Large intestine (tissue), 3 donors: Measurements from ENCODE around the gene MC5R. TPM values are rescaled to one million over a fixed set of nuclear protein-coding genes. Genes with fewer than 3 reads are reported as not detected.

Source experiments
- DNase-seq, 2 donors: peaks; one replicate each; pipeline versions ENCODE4 v3.0.0 to v3.0.0-alpha.2; 2013
- H3K27ac ChIP-seq: one replicate; pipeline ENCODE4 v1.5.1; 2013; ENCODE audit warnings: low read length
- H3K27me3 ChIP-seq: 2 replicates; pipeline ENCODE4 v1.6.1; 2013; ENCODE audit warnings: low read length; ENCODE audit not compliant: control insufficient read depth, insufficient read depth
- H3K36me3 ChIP-seq: 2 replicates; pipeline ENCODE4 v1.6.1; 2013; ENCODE audit warnings: low read length; ENCODE audit not compliant: control insufficient read depth, insufficient read depth
- H3K4me1 ChIP-seq: one replicate; pipeline ENCODE4 v1.6.1; 2013; ENCODE audit warnings: low read length; ENCODE audit not compliant: control insufficient read depth, insufficient read depth
- H3K4me3 ChIP-seq: one replicate; pipeline ENCODE4 v1.5.1; 2013; ENCODE audit warnings: low read length
- H3K9me3 ChIP-seq: one replicate; pipeline ENCODE4 v1.6.1; 2013; ENCODE audit warnings: mild to moderate bottlenecking, low read depth, low read length, moderate library complexity; ENCODE audit not compliant: control insufficient read depth
- WGBS: methylation state at CpG from one replicate; pipeline ENCODE4 v1.1.5; 2013; ENCODE audit warnings: low lambda C conversion rate; ENCODE audit not compliant: insufficient coverage; 5-methylcytosine and 5-hydroxymethylcytosine counted together
- polyA plus RNA-seq: library from polyadenylated mRNA; unstranded; fragments of 120-200 nt; gene quantifications from one replicate; pipeline ENCODE4 v1.2.1, GENCODE V29; 2013

MC5R gene
- polyA plus RNA-seq, 1 donor = 0.66 TPM

DNA sequence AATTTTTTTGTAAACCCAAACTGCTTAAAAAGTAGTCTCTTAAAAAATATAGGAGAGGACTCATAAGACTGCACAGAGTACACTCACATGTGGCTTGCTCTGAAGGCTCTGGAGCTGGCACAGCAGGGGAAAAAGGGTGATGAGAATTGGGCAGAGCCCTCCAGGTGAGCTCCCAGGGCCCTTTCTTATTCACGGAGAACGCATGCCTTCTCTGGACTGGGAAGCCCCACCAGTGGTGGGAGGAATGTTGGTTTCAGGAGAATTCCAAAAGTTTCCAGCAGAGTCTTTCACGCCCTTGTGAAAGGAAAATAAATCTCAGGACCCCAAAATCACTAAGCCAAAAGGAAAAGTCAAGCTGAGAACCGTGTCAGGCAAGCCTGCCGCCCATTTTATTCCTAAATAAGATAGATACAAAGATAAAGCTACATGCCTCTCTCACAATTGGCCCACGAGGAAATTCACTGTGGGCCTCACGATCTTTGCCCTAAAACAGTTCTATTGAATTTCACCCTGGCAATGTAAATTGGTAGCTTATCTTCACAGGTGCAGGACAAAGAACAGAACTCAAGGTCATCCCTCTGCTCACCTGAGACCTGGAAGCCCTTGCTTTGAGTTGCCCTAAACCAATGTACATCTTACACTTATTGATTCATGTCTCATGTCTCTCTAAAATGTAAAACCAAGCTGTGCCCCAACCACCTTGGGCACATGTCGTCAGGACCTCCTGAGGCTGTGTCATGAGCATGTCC is 15.5 kb upstream of the MC5R start:
- no peaks in the 10 kb centered on the region for H3K27me3 ChIP-seq
- no peaks in the 10 kb centered on the region for H3K9me3 ChIP-seq
- no peaks in the 10 kb centered on the region for H3K36me3 ChIP-seq
- peak overlapping the region; percentile 65 for H3K27ac ChIP-seq
- WGBS = 60% methylated on average over 1 of the region's 8 CpGs
- no peak overlapping the region for H3K4me3 ChIP-seq
- peaks cover 32% of the 10 kb centered on the region for H3K4me1 ChIP-seq
- DNase-seq = peak in 1 of 2 donors; percentile 71

DNA sequence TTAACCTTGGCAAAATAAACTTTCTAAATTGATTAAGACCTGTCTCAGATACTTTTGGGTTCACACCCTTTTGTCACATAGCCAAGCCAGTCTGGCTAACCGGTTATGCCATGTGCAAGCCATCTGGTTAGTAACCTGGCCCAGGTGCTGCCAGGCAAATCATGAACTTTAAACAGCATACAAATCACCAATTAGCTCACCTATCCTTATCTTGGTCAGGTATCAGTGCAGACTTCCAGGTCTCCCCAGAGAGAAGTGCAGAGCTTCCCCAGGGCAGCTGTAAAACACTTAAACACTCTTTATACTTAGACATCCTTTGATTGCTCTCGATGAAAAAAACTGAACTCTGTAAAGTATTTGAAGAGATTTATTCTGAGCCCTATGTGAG is 14.9 kb upstream of the MC5R start:
- H3K4me3 ChIP-seq = no peak overlapping the region
- H3K9me3 ChIP-seq = no peaks in the 10 kb centered on the region
- H3K36me3 ChIP-seq = no peaks in the 10 kb centered on the region
- no peaks in the 10 kb centered on the region for H3K27me3 ChIP-seq
- H3K27ac ChIP-seq = peak overlapping the region; percentile 65
- no CpG with 5 or more reads among the region's 2 CpGs for WGBS
- peak in 1 of 2 donors; percentile 66 for DNase-seq
- peaks cover 32% of the 10 kb centered on the region for H3K4me1 ChIP-seq

DNA sequence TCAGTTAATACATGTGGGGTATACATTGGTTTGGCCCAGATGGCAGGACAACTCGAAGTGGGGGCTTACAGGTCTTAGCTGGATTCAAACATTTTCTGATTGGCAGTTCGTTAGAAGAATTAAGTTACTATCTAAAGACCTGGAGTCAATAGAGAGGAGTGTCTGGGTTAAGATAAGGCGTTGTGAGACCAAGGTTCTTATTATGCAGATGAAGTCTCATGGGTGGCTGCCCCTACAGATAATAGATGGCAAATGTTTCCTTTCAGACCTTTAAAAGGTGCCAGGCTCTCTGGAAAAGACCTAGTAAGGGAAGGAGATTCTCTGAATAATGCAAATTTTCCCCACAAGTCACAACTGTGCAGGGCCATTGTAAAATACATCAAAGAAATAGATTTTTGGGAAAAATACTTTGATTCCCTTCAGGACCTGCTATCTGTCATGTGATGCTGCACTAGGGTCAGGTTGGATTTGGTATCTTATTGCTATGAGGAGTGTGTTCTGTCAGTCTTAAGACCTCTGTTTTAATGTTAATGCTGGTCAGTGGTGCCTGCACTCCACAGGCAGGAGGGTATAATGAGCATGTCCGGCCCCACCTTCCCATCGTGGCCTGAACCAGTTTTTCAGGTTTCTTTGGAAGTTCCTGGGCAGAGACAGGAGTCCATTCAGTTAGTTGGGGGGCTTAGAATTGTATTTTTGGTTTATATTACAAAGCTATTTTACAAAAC is 14.3 kb upstream of the MC5R start:
- DNase-seq = peak in 1 of 2 donors; percentile 56
- no peaks in the 10 kb centered on the region for H3K9me3 ChIP-seq
- no peaks in the 10 kb centered on the region for H3K27me3 ChIP-seq
- peak overlapping the region; percentile 65 for H3K27ac ChIP-seq
- WGBS = no CpG with 5 or more reads among the region's 5 CpGs
- no peak overlapping the region for H3K4me3 ChIP-seq
- H3K4me1 ChIP-seq = peaks cover 32% of the 10 kb centered on the region
- no peaks in the 10 kb centered on the region for H3K36me3 ChIP-seq

DNA sequence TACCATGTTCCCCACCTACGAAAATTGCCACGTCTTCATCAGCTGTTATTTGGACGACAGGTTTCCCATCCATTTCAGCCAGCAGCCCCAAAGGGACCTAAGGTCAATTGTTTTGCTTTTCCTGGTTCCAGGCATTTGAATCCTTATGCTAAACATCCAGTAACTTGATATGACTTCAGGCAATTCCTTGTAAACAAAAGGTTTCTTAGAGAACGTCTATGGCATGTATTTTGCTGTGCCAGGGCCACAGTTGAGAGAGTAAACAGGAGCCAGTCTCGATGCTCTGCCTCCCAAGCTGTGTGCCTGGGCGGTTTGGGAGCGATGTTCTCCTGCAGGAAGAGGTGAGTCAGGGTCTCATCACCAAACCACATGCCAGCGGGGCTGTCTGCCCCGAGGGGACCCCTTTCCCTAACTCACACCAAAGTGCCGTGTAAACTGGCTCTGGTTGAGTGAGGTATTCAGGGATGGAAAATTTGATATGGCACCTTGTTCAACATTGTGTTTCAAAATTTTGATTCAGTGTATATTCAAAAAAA is 12.9 kb upstream of the MC5R start:
- DNase-seq = no peak
- Histone ChIP-seq H3K4me3 (no peak overlapping the region), H3K27ac (no peak overlapping the region), H3K9me3 (no peaks in the 10 kb centered on the region), H3K36me3 (no peaks in the 10 kb centered on the region), H3K4me1 (peaks cover 27% of the 10 kb centered on the region), H3K27me3 (no peaks in the 10 kb centered on the region)
- WGBS = no CpG with 5 or more reads among the region's 10 CpGs

DNA sequence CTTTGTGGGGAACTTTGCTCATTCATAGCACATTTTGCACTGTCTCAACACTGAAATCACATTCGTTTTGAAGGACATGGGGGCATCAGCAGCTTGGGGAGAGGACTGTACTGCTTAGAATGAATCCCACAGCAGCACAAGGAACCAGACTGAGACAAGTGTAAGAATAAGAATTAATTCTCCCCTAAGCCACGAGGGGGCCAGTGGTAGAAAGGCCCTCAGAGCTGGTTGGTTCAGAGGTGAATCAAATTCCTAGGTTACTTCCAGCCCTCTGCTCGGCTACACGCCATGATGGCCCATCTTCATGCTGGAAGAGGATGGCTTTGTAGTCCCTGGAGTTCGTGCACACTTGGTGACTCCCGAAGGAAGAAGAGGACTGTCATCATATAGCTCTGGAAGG is 12.0 kb upstream of the MC5R start:
- Histone ChIP-seq H3K27ac (no peak overlapping the region), H3K4me3 (no peak overlapping the region), H3K9me3 (no peaks in the 10 kb centered on the region), H3K36me3 (no peaks in the 10 kb centered on the region), H3K4me1 (peaks cover 26% of the 10 kb centered on the region), H3K27me3 (no peaks in the 10 kb centered on the region)
- no CpG with 5 or more reads among the region's 6 CpGs for WGBS
- DNase-seq = no peak

DNA sequence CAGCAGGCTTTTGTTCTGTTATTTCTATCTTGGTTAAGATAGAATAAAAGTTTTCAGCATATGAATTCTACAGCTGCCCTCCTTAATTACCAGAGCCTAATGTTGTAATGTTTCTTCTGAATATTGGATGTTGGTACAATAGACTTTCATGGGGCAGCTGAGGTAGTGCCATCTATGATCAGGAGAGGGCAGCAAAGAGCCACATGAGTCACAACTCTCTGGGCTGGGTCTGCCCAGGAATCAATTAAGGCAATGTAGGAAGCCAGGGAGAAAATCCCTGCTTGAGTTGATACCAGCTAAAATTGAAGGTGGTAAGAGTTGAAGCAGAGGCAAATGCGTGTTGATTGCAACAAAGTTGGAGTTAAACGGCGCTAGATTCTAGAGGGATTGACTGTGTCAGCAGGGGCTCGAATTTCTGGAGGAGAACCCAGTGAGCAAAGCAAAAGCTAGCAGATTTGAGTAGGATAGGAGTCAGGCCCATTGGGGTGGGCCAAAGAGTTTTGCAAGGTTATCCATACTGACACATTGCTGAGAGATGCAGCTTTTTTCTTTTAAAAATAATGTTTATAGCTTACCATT is 10.6 kb upstream of the MC5R start:
- H3K4me1 ChIP-seq = peaks cover 22% of the 10 kb centered on the region
- no peaks in the 10 kb centered on the region for H3K36me3 ChIP-seq
- H3K27me3 ChIP-seq = no peaks in the 10 kb centered on the region
- no CpG with 5 or more reads among the region's 4 CpGs for WGBS
- DNase-seq = peak; percentile 50 to 57
- H3K9me3 ChIP-seq = no peaks in the 10 kb centered on the region
- no peak overlapping the region for H3K4me3 ChIP-seq
- H3K27ac ChIP-seq = no peak overlapping the region

DNA sequence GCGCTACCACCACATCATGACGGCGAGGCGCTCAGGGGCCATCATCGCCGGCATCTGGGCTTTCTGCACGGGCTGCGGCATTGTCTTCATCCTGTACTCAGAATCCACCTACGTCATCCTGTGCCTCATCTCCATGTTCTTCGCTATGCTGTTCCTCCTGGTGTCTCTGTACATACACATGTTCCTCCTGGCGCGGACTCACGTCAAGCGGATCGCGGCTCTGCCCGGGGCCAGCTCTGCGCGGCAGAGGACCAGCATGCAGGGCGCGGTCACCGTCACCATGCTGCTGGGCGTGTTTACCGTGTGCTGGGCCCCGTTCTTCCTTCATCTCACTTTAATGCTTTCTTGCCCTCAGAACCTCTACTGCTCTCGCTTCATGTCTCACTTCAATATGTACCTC is 2.3 kb downstream of the MC5R start:
- Histone ChIP-seq H3K27me3 (peaks cover 21% of the 10 kb centered on the region), H3K4me3 (no peak overlapping the region), H3K9me3 (peaks cover 3% of the 10 kb centered on the region), H3K4me1 (no peaks in the 10 kb centered on the region), H3K27ac (no peak overlapping the region), H3K36me3 (no peaks in the 10 kb centered on the region)
- DNase-seq = no peak
- no CpG with 5 or more reads among the region's 26 CpGs for WGBS

DNA sequence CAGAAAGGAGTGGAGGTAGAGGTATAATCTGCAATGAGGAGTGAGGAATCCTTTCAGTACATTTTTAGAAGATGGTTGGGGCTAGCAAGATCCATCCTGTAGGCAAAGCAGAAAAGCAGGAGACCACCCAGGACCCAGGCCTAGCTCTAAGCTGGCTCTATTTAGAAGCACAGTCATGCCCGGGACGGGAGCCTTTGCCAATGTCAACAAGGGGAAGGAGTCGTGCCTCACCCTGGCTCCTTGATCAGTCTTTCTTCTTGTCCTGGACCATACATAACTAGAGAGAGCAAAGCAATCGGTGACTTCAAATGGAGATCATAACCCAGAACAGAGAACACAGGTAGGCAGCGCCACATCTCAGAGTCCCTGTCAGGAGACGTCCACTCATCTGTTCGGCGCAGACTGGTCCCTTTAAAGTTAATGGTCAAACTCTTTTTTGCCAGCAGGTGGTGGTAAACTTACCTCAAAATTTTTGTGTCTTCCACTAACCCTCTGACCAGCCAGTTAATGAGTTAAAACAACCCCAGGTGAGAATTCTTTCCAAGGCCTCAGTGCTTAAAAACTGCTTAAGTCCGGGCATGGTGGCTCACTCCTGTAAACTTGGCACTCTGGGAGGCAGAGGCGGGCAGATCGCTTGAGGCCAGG is 8.0 kb downstream of the MC5R start:
- H3K27ac ChIP-seq = no peak overlapping the region
- H3K4me1 ChIP-seq = no peaks in the 10 kb centered on the region
- H3K36me3 ChIP-seq = no peaks in the 10 kb centered on the region
- H3K9me3 ChIP-seq = peaks cover 3% of the 10 kb centered on the region
- no CpG with 5 or more reads among the region's 11 CpGs for WGBS
- H3K4me3 ChIP-seq = no peak overlapping the region
- H3K27me3 ChIP-seq = peaks cover 3% of the 10 kb centered on the region
- no peak for DNase-seq

DNA sequence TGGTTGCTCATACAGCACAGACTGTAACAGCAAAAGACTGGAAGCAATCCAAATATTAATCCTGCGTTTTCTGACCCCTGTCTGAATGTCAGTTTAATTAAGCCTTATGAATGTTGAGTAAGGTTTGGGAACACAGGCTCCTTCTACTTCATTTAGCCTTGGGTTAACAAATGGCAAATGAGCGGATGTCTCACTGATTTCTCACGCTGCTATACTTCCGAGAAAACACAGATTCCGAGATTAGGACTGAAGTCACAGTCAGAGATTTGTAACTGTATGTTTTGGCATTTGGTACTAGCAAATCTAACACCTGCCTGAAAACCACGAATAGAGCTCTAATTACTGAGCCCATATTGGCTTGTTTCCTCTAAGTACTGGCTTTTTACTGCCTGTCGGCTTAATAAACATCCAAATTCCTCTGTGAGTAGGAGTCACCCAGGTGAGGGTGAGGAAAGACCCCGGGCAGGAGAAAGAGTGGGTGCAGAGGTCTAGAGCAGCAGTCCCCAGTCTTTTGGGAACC is 10.6 kb downstream of the MC5R start:
- DNase-seq = no peak
- Histone ChIP-seq H3K27me3 (peaks cover 3% of the 10 kb centered on the region), H3K4me1 (no peaks in the 10 kb centered on the region), H3K9me3 (peaks cover 3% of the 10 kb centered on the region), H3K4me3 (no peak overlapping the region), H3K27ac (no peak overlapping the region), H3K36me3 (no peaks in the 10 kb centered on the region)
- WGBS = no CpG with 5 or more reads among the region's 8 CpGs

DNA sequence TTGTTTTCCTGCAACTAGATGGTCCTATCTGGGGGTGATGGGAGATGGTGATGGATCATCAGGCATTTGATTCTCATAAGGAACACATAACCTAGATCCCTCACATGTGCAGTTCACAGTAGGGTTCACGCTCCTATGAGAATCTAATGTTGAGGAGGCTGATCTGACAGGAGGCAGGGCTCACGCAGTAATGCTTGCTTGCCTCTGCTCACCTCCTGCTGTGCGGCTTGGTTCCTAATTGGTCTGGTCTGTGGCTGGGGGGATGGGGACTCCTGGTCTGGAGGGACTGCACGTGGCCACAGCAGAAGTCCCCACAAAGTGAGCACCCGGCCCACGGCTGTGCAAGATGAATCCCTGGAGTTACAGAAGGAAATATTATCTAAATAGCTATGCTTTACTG is 11.3 kb downstream of the MC5R start:
- DNase-seq = no peak
- no CpG with 5 or more reads among the region's 6 CpGs for WGBS

More for the DNA sequence above, 11.3 kb downstream of the MC5R start:
- H3K36me3 ChIP-seq = no peaks in the 10 kb centered on the region
- peaks cover 3% of the 10 kb centered on the region for H3K9me3 ChIP-seq
- peaks cover 3% of the 10 kb centered on the region for H3K27me3 ChIP-seq
- no peak overlapping the region for H3K27ac ChIP-seq
- H3K4me3 ChIP-seq = no peak overlapping the region
- H3K4me1 ChIP-seq = no peaks in the 10 kb centered on the region
